GM12875 (cell line): ENCODE results near the gene HABP2.

ENCODE experiments used
- H3K4me3 ChIP-seq: one replicate; pipeline ENCODE4 v1.5.1; 2011; ENCODE audit warnings: low read depth, low read length, control low read depth
- TF ChIP-seq, protein P1 (sequence below): IDR thresholded peaks from 2 replicates; pipeline ENCODE4 v1.5.1; 2011; ENCODE audit warnings: low read depth, mild to moderate bottlenecking, control low read depth, inconsistent platforms, low read length, moderate library complexity, borderline replicate concordance; ENCODE audit not compliant: insufficient read depth

The HABP2 gene

GRCh38 chr10:113516061-113516460 is 36.8 kb upstream of the HABP2 start:
- no peak overlapping the region for H3K4me3 ChIP-seq
- TF ChIP-seq, protein P1, sequence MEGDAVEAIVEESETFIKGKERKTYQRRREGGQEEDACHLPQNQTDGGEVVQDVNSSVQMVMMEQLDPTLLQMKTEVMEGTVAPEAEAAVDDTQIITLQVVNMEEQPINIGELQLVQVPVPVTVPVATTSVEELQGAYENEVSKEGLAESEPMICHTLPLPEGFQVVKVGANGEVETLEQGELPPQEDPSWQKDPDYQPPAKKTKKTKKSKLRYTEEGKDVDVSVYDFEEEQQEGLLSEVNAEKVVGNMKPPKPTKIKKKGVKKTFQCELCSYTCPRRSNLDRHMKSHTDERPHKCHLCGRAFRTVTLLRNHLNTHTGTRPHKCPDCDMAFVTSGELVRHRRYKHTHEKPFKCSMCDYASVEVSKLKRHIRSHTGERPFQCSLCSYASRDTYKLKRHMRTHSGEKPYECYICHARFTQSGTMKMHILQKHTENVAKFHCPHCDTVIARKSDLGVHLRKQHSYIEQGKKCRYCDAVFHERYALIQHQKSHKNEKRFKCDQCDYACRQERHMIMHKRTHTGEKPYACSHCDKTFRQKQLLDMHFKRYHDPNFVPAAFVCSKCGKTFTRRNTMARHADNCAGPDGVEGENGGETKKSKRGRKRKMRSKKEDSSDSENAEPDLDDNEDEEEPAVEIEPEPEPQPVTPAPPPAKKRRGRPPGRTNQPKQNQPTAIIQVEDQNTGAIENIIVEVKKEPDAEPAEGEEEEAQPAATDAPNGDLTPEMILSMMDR, result no peak

DNA sequence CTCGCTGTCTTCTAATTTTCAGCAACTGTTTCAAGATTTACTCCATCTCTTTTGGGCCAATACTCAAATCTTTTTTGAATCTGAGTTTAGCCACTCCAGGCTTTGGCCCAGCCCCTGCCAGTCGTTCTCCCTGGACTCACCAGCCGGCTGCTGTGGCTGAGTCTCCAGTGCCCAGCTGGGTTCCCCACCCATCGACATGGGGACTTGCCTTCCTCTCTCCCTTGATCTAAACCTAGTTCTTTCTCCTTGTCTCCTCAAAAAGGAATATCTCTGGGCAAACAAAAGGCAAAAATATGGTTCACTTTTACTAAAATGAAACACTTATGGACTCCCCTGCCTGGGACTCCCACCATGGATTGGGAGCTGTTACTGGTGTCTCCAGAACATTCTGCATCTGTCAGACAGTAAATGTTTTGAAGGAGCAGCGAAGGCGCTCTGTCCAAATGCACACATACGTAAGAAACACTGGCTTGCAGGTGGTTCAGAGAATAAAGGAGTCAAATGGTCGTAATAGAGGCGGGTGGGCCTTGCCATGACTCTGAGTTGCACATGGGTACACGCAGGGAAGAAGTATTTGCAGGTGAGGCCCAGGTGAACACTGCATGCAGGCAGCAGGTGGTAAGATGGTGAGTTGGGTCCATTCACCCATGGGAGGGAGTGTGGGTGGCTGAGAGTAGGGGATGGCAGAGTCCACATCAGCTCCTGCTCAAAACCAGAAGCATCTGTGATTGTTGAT is 35.5 kb upstream of the HABP2 start:
- TF ChIP-seq, protein P1, result no peak
- H3K4me3 ChIP-seq, result no peak overlapping the region

GRCh38 chr10:113517901-113518260 is 35.0 kb upstream of the HABP2 start:
- TF ChIP-seq, protein P1, result no peak
- no peak overlapping the region for H3K4me3 ChIP-seq

DNA sequence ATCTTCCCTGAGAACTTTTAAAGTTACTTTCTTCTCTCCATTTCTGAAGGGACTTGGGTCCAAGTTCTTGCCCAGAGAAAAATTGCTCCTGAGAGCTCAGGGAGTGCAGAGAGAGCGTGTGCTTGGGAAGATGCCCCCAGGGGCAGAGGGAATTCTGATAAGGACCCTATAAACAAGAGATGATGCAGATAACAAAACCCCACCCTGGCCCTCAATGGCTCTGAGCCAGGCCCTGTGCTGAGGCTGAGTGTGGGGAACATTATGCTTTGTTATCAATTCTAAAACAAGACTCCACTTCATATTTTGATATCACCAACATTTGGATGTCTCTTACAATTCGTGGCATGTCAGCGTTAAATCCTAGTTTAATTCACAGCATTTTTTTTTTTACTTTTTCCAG is 34.4 kb upstream of the HABP2 start:
- no peak overlapping the region for H3K4me3 ChIP-seq
- TF ChIP-seq, protein P1, result no peak

GRCh38 chr10:113518816-113519591 is 33.8 kb upstream of the HABP2 start:
- no peak overlapping the region for H3K4me3 ChIP-seq
- TF ChIP-seq, protein P1, result no peak

GRCh38 chr10:113519681-113520115 is 33.2 kb upstream of the HABP2 start:
- TF ChIP-seq, protein P1, result no peak
- H3K4me3 ChIP-seq, result no peak overlapping the region

GRCh38 chr10:113520261-113520660 is 32.6 kb upstream of the HABP2 start:
- TF ChIP-seq, protein P1, result no peak
- H3K4me3 ChIP-seq, result no peak overlapping the region
